ENCODE data around the gene RNASE1.
"Not testable (repeated sequence)": the region's sequence is repeated elsewhere in the genome, so short reads cannot be mapped to it uniquely, and the experiment has no call there.

Gene RNASE1

DNA sequence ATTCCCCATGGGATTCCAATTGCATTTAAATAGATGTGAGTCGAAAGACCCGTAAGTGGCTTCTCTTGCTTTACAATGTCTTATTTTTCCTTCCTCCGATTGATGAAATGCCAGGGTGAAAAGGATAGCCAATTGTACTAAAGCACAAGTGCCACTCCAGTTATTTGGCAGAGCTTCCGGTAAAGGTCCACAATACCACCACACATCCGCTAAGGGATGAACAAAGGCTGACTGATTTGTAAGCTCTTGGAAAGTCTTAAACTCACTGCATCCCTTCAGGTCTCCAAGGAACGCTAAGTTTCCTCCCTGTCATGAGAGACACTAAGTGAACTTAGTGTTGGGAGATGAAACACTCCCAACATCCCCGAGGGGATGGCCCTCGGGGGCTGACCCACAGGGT, 21.2 kb upstream of the RNASE1 start:
- H3K36me3 ChIP-seq = no peaks in the 10 kb centered on the region
- H3K27ac ChIP-seq = no peak overlapping the region
- H3K27me3 ChIP-seq (ENCODE audit: insufficient read depth, low read depth, severe bottlenecking) = peaks cover 69% of the 10 kb centered on the region
- TF ChIP-seq, protein P1, sequence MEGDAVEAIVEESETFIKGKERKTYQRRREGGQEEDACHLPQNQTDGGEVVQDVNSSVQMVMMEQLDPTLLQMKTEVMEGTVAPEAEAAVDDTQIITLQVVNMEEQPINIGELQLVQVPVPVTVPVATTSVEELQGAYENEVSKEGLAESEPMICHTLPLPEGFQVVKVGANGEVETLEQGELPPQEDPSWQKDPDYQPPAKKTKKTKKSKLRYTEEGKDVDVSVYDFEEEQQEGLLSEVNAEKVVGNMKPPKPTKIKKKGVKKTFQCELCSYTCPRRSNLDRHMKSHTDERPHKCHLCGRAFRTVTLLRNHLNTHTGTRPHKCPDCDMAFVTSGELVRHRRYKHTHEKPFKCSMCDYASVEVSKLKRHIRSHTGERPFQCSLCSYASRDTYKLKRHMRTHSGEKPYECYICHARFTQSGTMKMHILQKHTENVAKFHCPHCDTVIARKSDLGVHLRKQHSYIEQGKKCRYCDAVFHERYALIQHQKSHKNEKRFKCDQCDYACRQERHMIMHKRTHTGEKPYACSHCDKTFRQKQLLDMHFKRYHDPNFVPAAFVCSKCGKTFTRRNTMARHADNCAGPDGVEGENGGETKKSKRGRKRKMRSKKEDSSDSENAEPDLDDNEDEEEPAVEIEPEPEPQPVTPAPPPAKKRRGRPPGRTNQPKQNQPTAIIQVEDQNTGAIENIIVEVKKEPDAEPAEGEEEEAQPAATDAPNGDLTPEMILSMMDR (IDR thresholded peaks at IDR 0.05; ENCODE audit: low read depth, low read length) = no peak
- H3K4me3 ChIP-seq (ENCODE audit: low read depth, low read length) = no peak overlapping the region
- H3K9me3 ChIP-seq (ENCODE audit: severe bottlenecking) = peaks cover 8% of the 10 kb centered on the region
- no peak for DNase-seq

DNA sequence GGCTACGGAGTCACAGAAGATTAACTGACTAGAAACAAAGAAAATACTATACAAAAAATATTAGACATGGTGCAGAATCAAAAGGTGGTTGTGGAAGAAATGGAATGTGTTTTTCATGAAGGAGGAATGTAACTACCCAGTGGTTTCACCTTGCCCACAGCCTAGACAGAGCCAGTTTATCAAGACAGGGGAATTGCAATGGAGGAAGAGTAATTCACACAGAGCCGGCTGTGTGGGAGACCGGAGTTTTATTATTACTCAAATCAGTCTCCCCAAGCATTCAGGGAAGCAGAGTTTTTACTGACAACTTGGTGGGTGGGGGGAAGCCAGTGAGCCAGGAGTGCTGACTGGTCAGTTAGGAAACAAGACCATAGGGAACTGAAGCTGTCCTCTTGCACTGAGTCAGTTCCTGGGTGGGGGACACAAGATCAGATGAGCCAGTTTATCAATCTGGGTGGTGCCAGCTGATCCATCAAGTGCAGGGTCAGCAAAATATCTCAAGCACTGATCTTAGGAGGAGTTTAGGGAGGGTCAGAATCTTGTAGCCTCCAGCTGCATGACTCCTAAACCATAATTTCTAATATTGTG, 19.0 kb upstream of the RNASE1 start:
- H3K27ac ChIP-seq, DNase-seq: not testable (repeated sequence)
- H3K27me3 ChIP-seq (ENCODE audit: insufficient read depth, low read depth, severe bottlenecking) = peaks cover 76% of the 10 kb centered on the region

DNA sequence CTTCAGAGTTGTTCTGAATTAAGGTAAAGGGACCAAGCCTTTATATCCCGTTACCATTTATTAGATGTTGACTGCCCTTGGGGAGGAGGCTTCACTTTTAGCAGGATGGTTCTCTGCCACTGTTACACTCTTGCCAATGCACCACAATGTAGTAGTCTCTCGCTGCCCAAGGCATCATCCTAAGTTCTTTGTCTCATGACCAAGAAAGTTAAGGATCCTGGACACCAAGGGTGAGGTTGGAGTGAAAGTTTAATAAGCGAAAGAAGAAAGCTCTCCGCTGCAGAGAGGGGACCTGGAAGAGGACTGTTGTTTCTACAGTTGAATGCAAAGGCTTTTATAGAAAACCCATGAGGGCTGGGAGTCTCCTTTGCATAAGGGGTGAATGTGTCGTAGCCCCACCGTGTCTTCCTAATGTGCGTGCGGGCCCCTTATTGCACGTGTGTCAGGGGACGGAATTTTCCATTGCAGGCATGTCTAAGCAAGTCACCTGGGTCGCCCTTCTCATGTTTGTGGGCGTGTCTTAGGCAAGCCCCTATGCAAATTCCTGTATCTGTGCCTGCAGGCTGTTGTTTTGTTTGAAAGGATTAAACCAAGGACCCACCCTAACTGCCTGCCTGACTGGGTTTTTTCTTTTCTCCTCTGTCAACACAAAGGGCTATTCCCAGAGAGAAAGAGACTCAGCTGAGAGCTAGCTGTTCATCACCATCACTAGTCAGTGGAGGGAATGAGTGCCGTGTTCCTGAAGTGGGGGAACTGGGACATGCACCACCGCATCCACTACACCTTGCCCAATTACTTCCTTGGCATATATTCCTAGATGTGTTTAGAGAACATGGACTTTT, 17.6 kb upstream of the RNASE1 start:
- Histone ChIP-seq H3K36me3 (no peaks in the 10 kb centered on the region), H3K4me3 (ENCODE audit: low read depth, low read length) (no peak overlapping the region), H3K27ac (no peak overlapping the region), H3K9me3 (ENCODE audit: severe bottlenecking) (peaks cover 8% of the 10 kb centered on the region), H3K27me3 (ENCODE audit: insufficient read depth, low read depth, severe bottlenecking) (peaks cover 78% of the 10 kb centered on the region)
- no peak for DNase-seq
- TF ChIP-seq, protein P1 (IDR thresholded peaks at IDR 0.05; ENCODE audit: low read depth, low read length) = no peak

More for the DNA sequence above, 19.0 kb upstream of the RNASE1 start:
- not testable (repeated sequence) for H3K36me3 ChIP-seq; H3K4me3 ChIP-seq (ENCODE audit: low read depth, low read length); H3K9me3 ChIP-seq (ENCODE audit: severe bottlenecking)

DNA sequence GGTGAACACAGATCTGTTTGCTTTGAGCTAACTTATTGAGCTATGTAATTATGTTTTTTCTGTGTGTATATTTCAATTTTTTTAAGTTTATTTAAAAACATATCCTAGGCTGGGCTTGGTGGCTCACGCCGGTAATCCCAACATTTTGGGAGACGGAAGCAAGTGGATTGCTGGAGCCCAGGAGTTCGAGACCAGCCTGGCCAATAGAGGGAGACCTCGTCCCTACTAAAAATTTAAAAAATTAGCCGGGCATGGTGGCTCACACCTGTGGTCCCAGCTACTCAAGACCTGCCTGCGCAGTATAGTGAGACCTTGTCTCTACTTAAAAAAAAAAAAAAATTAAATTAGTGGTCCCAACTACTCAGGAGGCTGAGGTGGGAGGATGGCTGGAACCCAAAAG, 16.2 kb upstream of the RNASE1 start:
- DNase-seq = no peak
- H3K27me3 ChIP-seq (ENCODE audit: insufficient read depth, low read depth, severe bottlenecking) = peaks cover 74% of the 10 kb centered on the region

DNA sequence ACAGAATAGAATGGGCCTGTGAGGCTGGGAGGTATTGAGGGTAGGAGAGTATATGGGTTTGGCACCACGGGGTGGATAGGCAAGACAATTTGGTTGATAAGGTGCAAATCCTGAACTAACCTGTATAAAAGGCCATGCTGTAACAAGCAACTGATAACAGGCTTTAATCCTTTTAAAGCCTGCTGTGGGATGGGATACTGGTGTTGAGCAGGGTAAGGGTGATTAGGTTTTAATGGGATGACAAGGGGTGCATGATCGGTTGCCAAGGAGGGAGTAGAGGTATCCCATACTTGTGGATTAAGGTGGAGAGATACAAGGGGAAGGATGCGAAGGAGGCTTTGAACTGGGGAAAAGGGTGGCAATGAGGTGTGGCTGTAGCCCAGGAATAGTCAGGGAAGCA, 13.3 kb upstream of the RNASE1 start:
- H3K36me3 ChIP-seq; H3K27ac ChIP-seq; DNase-seq; H3K4me3 ChIP-seq (ENCODE audit: low read depth, low read length); H3K9me3 ChIP-seq (ENCODE audit: severe bottlenecking): not testable (repeated sequence)
- H3K27me3 ChIP-seq (ENCODE audit: insufficient read depth, low read depth, severe bottlenecking) = peaks cover 66% of the 10 kb centered on the region

More for the DNA sequence above, 16.2 kb upstream of the RNASE1 start:
- TF ChIP-seq, protein P1 (IDR thresholded peaks at IDR 0.05; ENCODE audit: low read depth, low read length) = no peak
- Histone ChIP-seq H3K36me3 (no peaks in the 10 kb centered on the region), H3K9me3 (ENCODE audit: severe bottlenecking) (peaks cover 8% of the 10 kb centered on the region), H3K4me3 (ENCODE audit: low read depth, low read length) (no peak overlapping the region), H3K27ac (no peak overlapping the region)

DNA sequence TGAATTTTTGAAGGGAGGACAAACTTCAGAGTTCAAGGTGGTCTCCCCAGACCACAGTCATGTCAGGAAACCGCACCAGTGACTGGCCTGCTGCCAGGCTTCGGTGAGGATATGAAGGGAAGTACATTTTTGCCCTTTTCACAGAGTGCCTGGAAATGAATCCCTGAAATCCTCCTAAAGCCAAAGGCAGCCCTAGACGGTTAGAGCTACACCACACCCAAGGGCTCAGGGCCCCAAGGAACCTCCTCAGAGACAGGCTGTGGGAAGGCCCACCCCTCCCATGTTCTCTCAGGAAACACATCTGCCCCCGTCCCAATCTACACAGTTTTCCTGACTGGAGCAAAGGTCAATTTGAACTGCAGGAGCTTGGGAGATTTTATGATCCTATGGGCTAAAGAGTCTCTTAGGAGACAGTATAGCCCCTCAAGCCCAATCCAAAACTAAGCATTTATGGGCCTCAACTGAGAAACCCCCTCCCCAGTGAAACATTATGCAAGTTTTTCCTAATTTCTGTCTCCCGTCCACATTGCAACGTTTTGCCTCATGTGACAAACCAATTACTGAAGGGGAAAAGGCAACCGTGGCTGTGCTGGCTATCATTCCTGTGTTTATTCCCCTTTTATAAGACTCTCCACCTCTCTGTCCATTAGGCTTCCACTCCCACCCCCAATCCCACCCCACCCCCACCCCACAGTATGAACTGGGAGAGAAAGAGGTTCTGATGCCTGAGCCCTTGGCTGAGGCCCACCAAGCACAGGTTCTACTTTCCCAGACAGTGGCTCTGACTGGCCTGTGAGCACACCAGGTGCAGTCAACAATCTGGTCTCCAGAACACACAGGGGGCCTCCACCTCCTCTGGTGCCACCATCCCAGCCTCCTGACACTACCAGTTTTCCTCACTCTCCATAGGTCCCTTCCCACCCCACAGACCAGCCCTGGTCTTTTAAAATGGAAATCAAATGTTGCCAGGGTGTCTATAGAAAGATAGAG, 9.6 kb upstream of the RNASE1 start:
- H3K27me3 ChIP-seq (ENCODE audit: insufficient read depth, low read depth, severe bottlenecking) = peaks cover 70% of the 10 kb centered on the region
- DNase-seq = no peak
- TF ChIP-seq, protein P1 (IDR thresholded peaks at IDR 0.05; ENCODE audit: low read depth, low read length) = no peak
- no peak overlapping the region for H3K4me3 ChIP-seq (ENCODE audit: low read depth, low read length)
- H3K36me3 ChIP-seq = no peaks in the 10 kb centered on the region
- no peaks in the 10 kb centered on the region for H3K9me3 ChIP-seq (ENCODE audit: severe bottlenecking)
- no peak overlapping the region for H3K27ac ChIP-seq
